ENCODE data around the gene C17orf67.

Gene C17orf67

GRCh38 chr17:56823848-56824247 lies 9.9 kb downstream of the C17orf67 start:
- TF ChIP-seq RAD21 (IDR thresholded peaks at IDR 0.05; ENCODE audit: low read depth) (no peak), EGR1 (IDR thresholded peaks at IDR 0.05) (no peak), ZBTB7A (IDR thresholded peaks at IDR 0.05; ENCODE audit: low read depth) (no peak)

- TF ChIP-seq TCF12 (IDR thresholded peaks at IDR 0.05; ENCODE audit: low read depth) (no peak), USF1 (IDR thresholded peaks at IDR 0.05) (no peak), CEBPB (IDR thresholded peaks at IDR 0.05) (no peak), FOXM1 (IDR thresholded peaks at IDR 0.05; ENCODE audit: borderline replicate concordance, low read depth) (no peak), TAF1 (IDR thresholded peaks at IDR 0.05; ENCODE audit: low read depth) (no peak), MAX (IDR thresholded peaks at IDR 0.05) (no peak), REST (IDR thresholded peaks at IDR 0.05; ENCODE audit: low read depth) (no peak), EGR1 (IDR thresholded peaks at IDR 0.05) (no peak), TEAD4 (IDR thresholded peaks at IDR 0.05) (no peak)
These were observed 11.0 kb downstream of the C17orf67 start for GRCh38 chr17:56822725-56823124.

GRCh38 chr17:56821847-56822534 lies 11.7 kb downstream of the C17orf67 start:
- TF ChIP-seq TCF12 (IDR thresholded peaks at IDR 0.05; ENCODE audit: low read depth) = no peak
- TF ChIP-seq NFIC (IDR thresholded peaks at IDR 0.05) = no peak
- no peak for TF ChIP-seq RAD21 (IDR thresholded peaks at IDR 0.05; ENCODE audit: low read depth)
- no peak for TF ChIP-seq YY1 (IDR thresholded peaks at IDR 0.05; ENCODE audit: low read depth)
- TF ChIP-seq USF1 (IDR thresholded peaks at IDR 0.05) = no peak
- no peak for TF ChIP-seq EP300 (IDR thresholded peaks at IDR 0.05; ENCODE audit: borderline replicate concordance)
- TF ChIP-seq TEAD4 (IDR thresholded peaks at IDR 0.05) = no peak
- no peak for TF ChIP-seq EGR1 (IDR thresholded peaks at IDR 0.05)
- TF ChIP-seq FOXM1 (IDR thresholded peaks at IDR 0.05; ENCODE audit: borderline replicate concordance, low read depth) = no peak
- TF ChIP-seq CREB1 (IDR thresholded peaks at IDR 0.05; ENCODE audit: low read depth) = no peak
- no peak for TF ChIP-seq REST (IDR thresholded peaks at IDR 0.05; ENCODE audit: low read depth)
- no peak for TF ChIP-seq CEBPB (IDR thresholded peaks at IDR 0.05)
- TF ChIP-seq ZBTB7A (IDR thresholded peaks at IDR 0.05; ENCODE audit: low read depth) = no peak
- TF ChIP-seq MAX (IDR thresholded peaks at IDR 0.05) = no peak

GRCh38 chr17:56820207-56820606 lies 13.5 kb downstream of the C17orf67 start:
- TF ChIP-seq USF1 (IDR thresholded peaks at IDR 0.05) = no peak
- no peak for TF ChIP-seq MAX (IDR thresholded peaks at IDR 0.05)

GRCh38 chr17:56819431-56820145 lies 14.1 kb downstream of the C17orf67 start:
- TF ChIP-seq TCF12 (IDR thresholded peaks at IDR 0.05; ENCODE audit: low read depth) (no peak), RAD21 (IDR thresholded peaks at IDR 0.05; ENCODE audit: low read depth) (peak; percentile 81)

- TF ChIP-seq CEBPB (IDR thresholded peaks at IDR 0.05) = no peak
- TF ChIP-seq CREB1 (IDR thresholded peaks at IDR 0.05; ENCODE audit: low read depth) = no peak
- TF ChIP-seq EGR1 (IDR thresholded peaks at IDR 0.05) = no peak
- no peak for TF ChIP-seq FOXM1 (IDR thresholded peaks at IDR 0.05; ENCODE audit: borderline replicate concordance, low read depth)
- no peak for TF ChIP-seq EP300 (IDR thresholded peaks at IDR 0.05; ENCODE audit: borderline replicate concordance)
- no peak for TF ChIP-seq NFIC (IDR thresholded peaks at IDR 0.05)
- TF ChIP-seq USF1 (IDR thresholded peaks at IDR 0.05) = no peak
- TF ChIP-seq ZBTB7A (IDR thresholded peaks at IDR 0.05; ENCODE audit: low read depth) = no peak
- TF ChIP-seq RAD21 (IDR thresholded peaks at IDR 0.05; ENCODE audit: low read depth) = no peak
- no peak for TF ChIP-seq REST (IDR thresholded peaks at IDR 0.05; ENCODE audit: low read depth)
- TF ChIP-seq MAX (IDR thresholded peaks at IDR 0.05) = no peak
- TF ChIP-seq TAF1 (IDR thresholded peaks at IDR 0.05; ENCODE audit: low read depth) = no peak
- TF ChIP-seq YY1 (IDR thresholded peaks at IDR 0.05; ENCODE audit: low read depth) = no peak
- TF ChIP-seq TEAD4 (IDR thresholded peaks at IDR 0.05) = no peak
- no peak for TF ChIP-seq TCF12 (IDR thresholded peaks at IDR 0.05; ENCODE audit: low read depth)
These were observed 14.7 kb downstream of the C17orf67 start for GRCh38 chr17:56819030-56819429.
